Liver (tissue), 3 donors: ENCODE data around the gene PCYOX1L.

Source experiments
- CTCF ChIP-seq: fragments of 150-350 bp; IDR thresholded peaks from 2 replicates; pipeline ENCODE4 v1.5.1; 2017; ENCODE audit warnings: improper control_type of control experiment, low read depth, low read length; ENCODE audit not compliant: missing input control
- GABPA ChIP-seq, 2 donors: IDR thresholded peaks in 1 of 2; conservative IDR thresholded peaks in 1 of 2; 2 replicates each; pipeline ENCODE4 v1.6.1; 2016; ENCODE audit warnings: antibody characterized with exemption in 2 of 2, mild to moderate bottlenecking in 1 of 2, moderate library complexity in 1 of 2
- HNF4G ChIP-seq: IDR thresholded peaks from 2 replicates; pipeline ENCODE4 v1.6.1; 2016; ENCODE audit warnings: antibody characterized with exemption
- JUND ChIP-seq, 2 donors: IDR thresholded peaks; 2 replicates each; pipeline ENCODE4 v1.6.1; 2016; ENCODE audit warnings: antibody characterized with exemption in 2 of 2
- MAX ChIP-seq: IDR thresholded peaks from 2 replicates; pipeline ENCODE4 v1.6.1; 2016; ENCODE audit warnings: antibody characterized with exemption
- RAD21 ChIP-seq, 2 donors: IDR thresholded peaks; 2 replicates each; pipeline ENCODE4 v1.6.1; 2016; ENCODE audit warnings: antibody characterized with exemption in 2 of 2, mild to moderate bottlenecking in 2 of 2
- TAF1 ChIP-seq: conservative IDR thresholded peaks from 2 replicates; pipeline ENCODE4 v1.6.1; 2016; ENCODE audit warnings: antibody characterized with exemption, mild to moderate bottlenecking
- YY1 ChIP-seq: IDR thresholded peaks from 2 replicates; pipeline ENCODE4 v1.6.1; 2016; ENCODE audit warnings: antibody characterized with exemption, mild to moderate bottlenecking
- TF ChIP-seq, protein P1 (sequence below): IDR thresholded peaks from 2 replicates; pipeline ENCODE4 v1.6.1; 2016; ENCODE audit warnings: antibody characterized with exemption, mild to moderate bottlenecking
- TF ChIP-seq, protein P2 (sequence below): IDR thresholded peaks from 2 replicates; pipeline ENCODE4 v1.6.1; 2016; ENCODE audit warnings: antibody characterized with exemption
- donor health status: healthy.
- donor health status: healthy.

DNA sequence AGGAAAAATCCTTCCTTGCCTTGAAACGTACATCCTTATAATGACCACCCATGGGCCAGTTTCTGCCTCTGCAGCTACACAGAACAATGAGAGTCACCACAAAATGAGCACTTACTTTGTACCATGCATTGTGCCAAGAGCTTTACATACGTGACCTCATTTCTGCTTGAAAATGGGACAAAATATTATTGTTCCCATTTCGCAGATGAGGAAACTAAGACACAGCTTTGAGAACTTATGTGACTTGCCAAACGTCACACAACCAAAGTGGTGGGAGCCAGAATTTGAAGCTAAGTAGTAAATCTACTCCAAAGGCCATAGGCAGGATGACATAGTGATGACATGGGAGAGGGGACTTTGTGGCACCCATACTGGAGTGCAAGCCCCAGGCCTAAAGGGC lies 47.4 kb upstream of the PCYOX1L start:
- no peak for TF ChIP-seq CTCF
- TF ChIP-seq MAX, result no peak
- TF ChIP-seq RAD21 (IDR thresholded peaks at IDR 0.05), result no peak
- TF ChIP-seq TAF1, result no peak
- TF ChIP-seq, protein P1, sequence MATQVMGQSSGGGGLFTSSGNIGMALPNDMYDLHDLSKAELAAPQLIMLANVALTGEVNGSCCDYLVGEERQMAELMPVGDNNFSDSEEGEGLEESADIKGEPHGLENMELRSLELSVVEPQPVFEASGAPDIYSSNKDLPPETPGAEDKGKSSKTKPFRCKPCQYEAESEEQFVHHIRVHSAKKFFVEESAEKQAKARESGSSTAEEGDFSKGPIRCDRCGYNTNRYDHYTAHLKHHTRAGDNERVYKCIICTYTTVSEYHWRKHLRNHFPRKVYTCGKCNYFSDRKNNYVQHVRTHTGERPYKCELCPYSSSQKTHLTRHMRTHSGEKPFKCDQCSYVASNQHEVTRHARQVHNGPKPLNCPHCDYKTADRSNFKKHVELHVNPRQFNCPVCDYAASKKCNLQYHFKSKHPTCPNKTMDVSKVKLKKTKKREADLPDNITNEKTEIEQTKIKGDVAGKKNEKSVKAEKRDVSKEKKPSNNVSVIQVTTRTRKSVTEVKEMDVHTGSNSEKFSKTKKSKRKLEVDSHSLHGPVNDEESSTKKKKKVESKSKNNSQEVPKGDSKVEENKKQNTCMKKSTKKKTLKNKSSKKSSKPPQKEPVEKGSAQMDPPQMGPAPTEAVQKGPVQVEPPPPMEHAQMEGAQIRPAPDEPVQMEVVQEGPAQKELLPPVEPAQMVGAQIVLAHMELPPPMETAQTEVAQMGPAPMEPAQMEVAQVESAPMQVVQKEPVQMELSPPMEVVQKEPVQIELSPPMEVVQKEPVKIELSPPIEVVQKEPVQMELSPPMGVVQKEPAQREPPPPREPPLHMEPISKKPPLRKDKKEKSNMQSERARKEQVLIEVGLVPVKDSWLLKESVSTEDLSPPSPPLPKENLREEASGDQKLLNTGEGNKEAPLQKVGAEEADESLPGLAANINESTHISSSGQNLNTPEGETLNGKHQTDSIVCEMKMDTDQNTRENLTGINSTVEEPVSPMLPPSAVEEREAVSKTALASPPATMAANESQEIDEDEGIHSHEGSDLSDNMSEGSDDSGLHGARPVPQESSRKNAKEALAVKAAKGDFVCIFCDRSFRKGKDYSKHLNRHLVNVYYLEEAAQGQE, result no peak
- TF ChIP-seq, protein P2, sequence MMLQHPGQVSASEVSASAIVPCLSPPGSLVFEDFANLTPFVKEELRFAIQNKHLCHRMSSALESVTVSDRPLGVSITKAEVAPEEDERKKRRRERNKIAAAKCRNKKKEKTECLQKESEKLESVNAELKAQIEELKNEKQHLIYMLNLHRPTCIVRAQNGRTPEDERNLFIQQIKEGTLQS, result no peak
- TF ChIP-seq YY1, result no peak
- TF ChIP-seq JUND (IDR thresholded peaks at IDR 0.05), result no peak
- no peak for TF ChIP-seq HNF4G
- TF ChIP-seq GABPA (IDR thresholded peaks at IDR 0.05 in 1 of 2, conservative IDR thresholded peaks at IDR 0.05 in 1 of 2), result no peak
